Endothelial cell of umbilical vein (primary cell): ENCODE results near the gene MAML1. TPM values are rescaled to one million over a fixed set of nuclear protein-coding genes. Genes with fewer than 3 reads are reported as not detected.

Experiments
- BruUV-seq: library from RNA; stranded (reverse); fragments of 400-500 nt; replicated peaks from 2 replicates; lab custom pipeline; 2021; lab: Mats Ljungman, UMichigan
- CTCF ChIA-PET: fragments of 300-600, 350-600 bp; sonication (Branson Sonifier 250); formaldehyde crosslinking; loops from one replicate; lab custom pipeline; 2021; ENCODE audit warnings: antibody characterized with exemption, inconsistent platforms; lab: Charles Lee
- POLR2A ChIA-PET: fragments of 300-600, 350-600 bp; sonication (Branson Sonifier 250); formaldehyde crosslinking; loops from one replicate; lab custom pipeline; 2021; ENCODE audit warnings: antibody characterized with exemption, inconsistent platforms; lab: Charles Lee
- DNase-seq: peaks from one replicate; pipeline ENCODE4 v3.0.0-alpha.2; 2011; ENCODE audit warnings: low read depth, low spot score
- FAIRE-seq: peaks from 2 replicates; lab custom pipeline; 2011; peaks lifted over from hg19 to GRCh38; lab: Jason Lieb, UNC
- H2AFZ ChIP-seq: 2 replicates; pipeline ENCODE4 v1.6.0; 2012; ENCODE audit warnings: low read depth, low read length, control low read depth, inconsistent platforms
- H3K27ac ChIP-seq: 2 replicates; pipeline ENCODE4 v1.5.1; 2011; ENCODE audit warnings: low read depth, mild to moderate bottlenecking, control low read depth, low read length, moderate library complexity; ENCODE audit not compliant: insufficient read depth
- H3K27me3 ChIP-seq, 2 experiments: 2 replicates each; pipeline versions ENCODE4 v1.6.0 to v1.6.1; 2011; ENCODE audit warnings: low read length in 2 of 2, mixed read lengths in 1 of 2; ENCODE audit not compliant: control insufficient read depth in 2 of 2, insufficient read depth in 2 of 2
- H3K36me3 ChIP-seq, 2 experiments: 2 replicates in 1 of 2; 3 replicates in 1 of 2; pipeline ENCODE4 v1.5.1; 2011; ENCODE audit warnings: low read length in 2 of 2, mild to moderate bottlenecking in 1 of 2, moderate library complexity in 1 of 2; ENCODE audit not compliant: control insufficient read depth in 2 of 2, insufficient read depth in 2 of 2; ENCODE audit errors: extremely low read depth in 1 of 2
- H3K4me1 ChIP-seq: 3 replicates; pipeline ENCODE4 v1.5.1; 2011; ENCODE audit warnings: mild to moderate bottlenecking, low read length; ENCODE audit not compliant: control insufficient read depth, insufficient read depth; ENCODE audit errors: extremely low read depth
- H3K4me2 ChIP-seq: 2 replicates; pipeline ENCODE4 v1.6.1; 2011; ENCODE audit warnings: low read length, control low read depth, mixed read lengths; ENCODE audit not compliant: insufficient read depth
- H3K4me3 ChIP-seq, 3 experiments: fragments of 200-600 bp in 1 of 3; sonication (generic), shearing (Covaris generic) in 1 of 3; replicated peaks in 1 of 3; 2 replicates each; pipeline ENCODE4 v1.5.1; 2011 to 2016; ENCODE audit warnings: control low read depth in 3 of 3, low read length in 3 of 3, mild to moderate bottlenecking in 2 of 3, inconsistent platforms in 1 of 3, low read depth in 1 of 3, moderate library complexity in 1 of 3; ENCODE audit not compliant: insufficient read depth in 1 of 3
- H3K79me2 ChIP-seq: 2 replicates; pipeline ENCODE4 v1.6.0; 2012; ENCODE audit warnings: low read length, inconsistent platforms; ENCODE audit not compliant: control insufficient read depth, insufficient read depth
- H3K9ac ChIP-seq: replicated peaks from 2 replicates; pipeline ENCODE3; 2011; ENCODE audit warnings: low read length, control low read depth; ENCODE audit not compliant: insufficient read depth; ENCODE audit errors: extremely low read depth
- H3K9me1 ChIP-seq: replicated peaks from 3 replicates; pipeline ENCODE4 v1.6.0; 2011; ENCODE audit warnings: mild to moderate bottlenecking, low read length; ENCODE audit not compliant: control insufficient read depth, insufficient read depth; ENCODE audit errors: extremely low read depth
- H3K9me3 ChIP-seq: replicated peaks from 2 replicates; pipeline ENCODE4 v1.5.1; 2012; ENCODE audit warnings: low read length, inconsistent platforms; ENCODE audit not compliant: control insufficient read depth, insufficient read depth
- H4K20me1 ChIP-seq: replicated peaks from 2 replicates; pipeline ENCODE3; 2011; ENCODE audit warnings: mild to moderate bottlenecking, low read length; ENCODE audit not compliant: control insufficient read depth, insufficient read depth; ENCODE audit errors: extremely low read depth
- EZH2 ChIP-seq: IDR thresholded peaks from 2 replicates; pipeline ENCODE4 v1.6.1; 2012; ENCODE audit warnings: borderline replicate concordance, low read depth, mild to moderate bottlenecking, moderate library complexity, low read length, inconsistent platforms; ENCODE audit not compliant: severe bottlenecking
- FOS ChIP-seq: IDR thresholded peaks from 2 replicates; pipeline ENCODE4 v1.6.1; 2011; ENCODE audit warnings: mild to moderate bottlenecking, low read length, moderate library complexity, borderline replicate concordance; ENCODE audit not compliant: insufficient read depth
- GATA2 ChIP-seq: IDR thresholded peaks from 2 replicates; pipeline ENCODE4 v1.7.0; 2011; ENCODE audit warnings: low read depth, mild to moderate bottlenecking, moderate library complexity, mixed read lengths, low read length; ENCODE audit not compliant: insufficient read length, insufficient read depth
- JUN ChIP-seq: IDR thresholded peaks from 2 replicates; pipeline ENCODE4 v1.6.1; 2011; ENCODE audit warnings: borderline replicate concordance, low read depth; ENCODE audit not compliant: insufficient read length, insufficient read depth
- MYC ChIP-seq: IDR thresholded peaks from one replicate; pipeline ENCODE4 v1.6.1; 2011; ENCODE audit warnings: mild to moderate bottlenecking, low read depth, low read length
- POLR2A ChIP-seq: IDR thresholded peaks from 2 replicates; pipeline ENCODE4 v1.6.1; 2012; ENCODE audit warnings: low read depth, mild to moderate bottlenecking, control low read depth, low read length
- POLR2AphosphoS5 ChIP-seq: IDR thresholded peaks from 2 replicates; pipeline ENCODE4 v1.6.1; 2012; ENCODE audit warnings: low read depth, mild to moderate bottlenecking, control low read depth, low read length, moderate library complexity; ENCODE audit not compliant: insufficient read depth
- dilution Hi-C: fragments of 300-500 bp; cut with MboI; formaldehyde crosslinking; loops from one replicate; pipeline ENCODE4 v1.15.0; 2019; ENCODE audit warnings: low sequenced_read_pairs; ENCODE audit not compliant: extremely low pct_ligation_motif_present
- intact Hi-C: fragments of 100-400 bp; cut with micrococcal nuclease; formaldehyde crosslinking; loops from one replicate; pipeline ENCODE4 v1.10.0; 2022
- polyA plus RNA-seq, 4 experiments: library from polyadenylated mRNA; depleted of rRNA in 3 of 4; stranded (reverse) in 3 of 4; unstranded in 1 of 4; fragments of >200 nt; gene quantifications; 2 replicates each; pipeline versions ENCODE4 v1.2.1 to v1.2.3, GENCODE V29; 2011 to 2012; ENCODE audit warnings: missing spikeins in 1 of 4
- total RNA-seq: library from RNA; stranded (reverse); gene quantifications from 2 replicates; pipeline ENCODE4 v1.2.3, GENCODE V29; 2021
- TF ChIP-seq, protein P1 (sequence below): IDR thresholded peaks from 2 replicates; pipeline ENCODE4 v1.6.1; 2011; ENCODE audit not compliant: insufficient read depth, insufficient read length
- TF ChIP-seq, protein P2 (sequence below), 2 donors: IDR thresholded peaks; 1 replicate in 1 of 2; 2 replicates in 1 of 2; pipeline ENCODE4 v1.5.1; 2011; ENCODE audit warnings: low read length in 2 of 2, mild to moderate bottlenecking in 2 of 2, moderate library complexity in 2 of 2, control low read depth in 1 of 2, inconsistent platforms in 1 of 2, low read depth in 1 of 2; ENCODE audit not compliant: insufficient read depth in 1 of 2; ENCODE audit errors: extremely low read depth in 1 of 2

MAML1 gene
- total and polyA plus RNA-seq, 2 donors (not counting 3 experiments of a cell fraction or from before 2014, with no cell fraction given): 12.4 to 29.0 TPM

DNA sequence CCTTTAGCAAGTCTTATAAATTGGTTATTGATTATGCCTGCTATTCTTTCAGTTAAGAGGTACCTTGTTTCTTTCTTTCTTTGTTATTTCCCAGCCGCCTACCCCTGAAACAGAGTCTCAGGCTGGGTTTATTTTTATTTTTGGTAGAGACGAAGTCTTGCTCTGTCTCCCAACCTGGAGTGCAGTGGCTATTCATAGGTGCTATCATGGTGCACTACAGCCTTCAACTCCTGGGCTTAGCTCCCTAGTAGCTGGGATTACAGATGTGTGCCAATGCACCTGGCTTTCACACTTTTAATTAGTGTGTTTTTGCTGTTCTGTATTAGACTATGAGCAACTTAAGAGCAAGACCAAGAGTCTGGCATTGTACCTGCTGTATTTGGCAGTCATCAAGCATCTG is 14.2 kb downstream of the MAML1 start:
- intact Hi-C loops: no loop called here
- no peak overlapping the region for H3K4me3 ChIP-seq
- DNase-seq: no peak
- H3K27ac ChIP-seq: no peak overlapping the region
- ChIA-PET POLR2A (interaction anchor here (1.3 kb wide), 1 partner anchor 15 kb away, joined by 6 read pairs; the partner anchor contains the start of gene MAML1), CTCF (no interaction called here)
- H2AFZ ChIP-seq: no peak overlapping the region
- H3K9ac ChIP-seq: no peak overlapping the region
- TF ChIP-seq JUN (no peak), MYC (no peak), POLR2A (no peak), FOS (no peak), POLR2AphosphoS5 (no peak), EZH2 (no peak), GATA2 (no peak)
- TF ChIP-seq, protein P1, sequence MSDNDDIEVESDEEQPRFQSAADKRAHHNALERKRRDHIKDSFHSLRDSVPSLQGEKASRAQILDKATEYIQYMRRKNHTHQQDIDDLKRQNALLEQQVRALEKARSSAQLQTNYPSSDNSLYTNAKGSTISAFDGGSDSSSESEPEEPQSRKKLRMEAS: no peak
- TF ChIP-seq, protein P2, sequence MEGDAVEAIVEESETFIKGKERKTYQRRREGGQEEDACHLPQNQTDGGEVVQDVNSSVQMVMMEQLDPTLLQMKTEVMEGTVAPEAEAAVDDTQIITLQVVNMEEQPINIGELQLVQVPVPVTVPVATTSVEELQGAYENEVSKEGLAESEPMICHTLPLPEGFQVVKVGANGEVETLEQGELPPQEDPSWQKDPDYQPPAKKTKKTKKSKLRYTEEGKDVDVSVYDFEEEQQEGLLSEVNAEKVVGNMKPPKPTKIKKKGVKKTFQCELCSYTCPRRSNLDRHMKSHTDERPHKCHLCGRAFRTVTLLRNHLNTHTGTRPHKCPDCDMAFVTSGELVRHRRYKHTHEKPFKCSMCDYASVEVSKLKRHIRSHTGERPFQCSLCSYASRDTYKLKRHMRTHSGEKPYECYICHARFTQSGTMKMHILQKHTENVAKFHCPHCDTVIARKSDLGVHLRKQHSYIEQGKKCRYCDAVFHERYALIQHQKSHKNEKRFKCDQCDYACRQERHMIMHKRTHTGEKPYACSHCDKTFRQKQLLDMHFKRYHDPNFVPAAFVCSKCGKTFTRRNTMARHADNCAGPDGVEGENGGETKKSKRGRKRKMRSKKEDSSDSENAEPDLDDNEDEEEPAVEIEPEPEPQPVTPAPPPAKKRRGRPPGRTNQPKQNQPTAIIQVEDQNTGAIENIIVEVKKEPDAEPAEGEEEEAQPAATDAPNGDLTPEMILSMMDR (IDR thresholded peaks at IDR 0.05; ENCODE audit: extremely low read depth in 1 of 2, insufficient read depth in 1 of 2, low read depth in 1 of 2, low read length in 2 of 2): no peak
- H4K20me1 ChIP-seq: no peaks in the 10 kb centered on the region
- H3K27me3 ChIP-seq: no peaks in the 10 kb centered on the region
- no peak for FAIRE-seq
- dilution Hi-C loops: no loop called here
- BruUV-seq: no TSS peak
- no peaks in the 10 kb centered on the region for H3K4me1 ChIP-seq
- peaks cover 0 to 4% of the 10 kb centered on the region in 2 experiments for H3K36me3 ChIP-seq
- no peaks in the 10 kb centered on the region for H3K9me1 ChIP-seq
- H3K4me2 ChIP-seq: no peak overlapping the region
- no peaks in the 10 kb centered on the region for H3K9me3 ChIP-seq
- peaks cover 68% of the 10 kb centered on the region for H3K79me2 ChIP-seq
